ENCODE data around the gene KIF3C. TPM values are rescaled to one million over a fixed set of nuclear protein-coding genes. Genes with fewer than 3 reads are reported as not detected.

KIF3C gene
- total and polyA plus RNA-seq, 12 donors, result 2.8 to 22.8 (median 9.8) TPM

- TF ChIP-seq POLR2A (IDR thresholded peaks at IDR 0.05), result no peak
- TF ChIP-seq CTCF (IDR thresholded peaks at IDR 0.05), result no peak
- H3K4me3 ChIP-seq, result no peak overlapping the region
- H3K9me3 ChIP-seq (replicated peaks in 1 of 3), result no peaks in the 10 kb centered on the region
- DNase-seq, result no peak
- H3K27me3 ChIP-seq, result no peaks in the 10 kb centered on the region
- peaks cover 0 to 4% of the 10 kb centered on the region in 2 donors for H3K4me1 ChIP-seq (replicated peaks in 1 of 2)
- no peaks in the 10 kb centered on the region for H3K36me3 ChIP-seq (replicated peaks in 1 of 2)
- intact Hi-C loops (cut with DNase I), result loop anchor here in 1 of 2 donors (5.0 kb wide), 1 partner anchor 193 kb away; no protein-coding TSS in a partner anchor
- no peak overlapping the region for H3K27ac ChIP-seq
- 51 to 89% (median 86%) methylated on average over 6 to 21 of the region's 21 CpGs for WGBS, 4 donors
These were observed 28.0 kb downstream of the KIF3C start for GRCh38 chr2:25954199-25954752.

DNA sequence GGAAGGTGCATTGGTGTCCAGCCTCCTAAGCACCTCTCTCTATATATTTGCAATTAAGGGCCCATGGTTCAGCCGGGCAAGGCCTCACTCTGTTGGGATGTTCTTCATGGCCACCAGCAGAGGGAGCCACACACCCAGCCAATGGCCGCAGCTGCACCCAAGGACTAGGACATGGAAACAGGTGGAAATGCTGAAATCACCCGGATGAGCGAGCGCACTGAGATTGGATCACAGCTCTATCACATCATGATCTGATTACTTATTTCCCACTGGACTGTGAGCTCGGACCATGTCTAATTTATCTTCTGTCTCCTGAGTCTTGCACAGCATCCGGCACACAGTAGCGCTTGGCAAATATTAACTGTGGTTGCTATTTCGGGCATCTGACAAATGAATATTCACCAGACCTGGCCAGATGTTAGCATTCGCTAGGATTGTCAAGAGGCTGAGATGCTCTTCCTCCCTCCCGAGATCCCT is 31.2 kb downstream of the KIF3C start:
- peak; percentile 83 to 95 (median 89) for DNase-seq
- H3K4me3 ChIP-seq, result no peak overlapping the region
- peak overlapping the region in 2 of 5 donors; percentile 17 to 30 for H3K27ac ChIP-seq
- no peaks in the 10 kb centered on the region for H3K9me3 ChIP-seq (replicated peaks in 1 of 3)
- no peaks in the 10 kb centered on the region for H3K27me3 ChIP-seq
- TF ChIP-seq CTCF (IDR thresholded peaks at IDR 0.05) (peak; percentile 87 to 98 (median 94)), POLR2A (IDR thresholded peaks at IDR 0.05) (no peak)
- intact Hi-C loops (cut with DNase I), result loop anchor here in 1 of 2 donors (5.0 kb wide), 1 partner anchor 196 kb away; no protein-coding TSS in a partner anchor
- H3K36me3 ChIP-seq (replicated peaks in 1 of 2), result no peaks in the 10 kb centered on the region
- H3K4me1 ChIP-seq (replicated peaks in 1 of 2), result peaks cover 0 to 4% of the 10 kb centered on the region in 2 donors
- 11 to 23% (median 21%) methylated on average over 11 of the region's 11 CpGs for WGBS, 4 donors

- Histone ChIP-seq H3K4me3 (no peak overlapping the region), H3K36me3 (replicated peaks in 1 of 2) (no peaks in the 10 kb centered on the region), H3K9me3 (replicated peaks in 1 of 3) (no peaks in the 10 kb centered on the region), H3K27me3 (no peaks in the 10 kb centered on the region), H3K4me1 (replicated peaks in 1 of 2) (no peaks in the 10 kb centered on the region), H3K27ac (no peak overlapping the region)
- 80 to 89% (median 86%) methylated on average over 2 of the region's 2 CpGs for WGBS, 4 donors
- no peak for DNase-seq
- intact Hi-C loops (cut with DNase I), result no loop called here
- TF ChIP-seq POLR2A (IDR thresholded peaks at IDR 0.05) (no peak), CTCF (IDR thresholded peaks at IDR 0.05) (no peak)
These were observed 33.9 kb downstream of the KIF3C start for GRCh38 chr2:25948437-25948836.

DNA sequence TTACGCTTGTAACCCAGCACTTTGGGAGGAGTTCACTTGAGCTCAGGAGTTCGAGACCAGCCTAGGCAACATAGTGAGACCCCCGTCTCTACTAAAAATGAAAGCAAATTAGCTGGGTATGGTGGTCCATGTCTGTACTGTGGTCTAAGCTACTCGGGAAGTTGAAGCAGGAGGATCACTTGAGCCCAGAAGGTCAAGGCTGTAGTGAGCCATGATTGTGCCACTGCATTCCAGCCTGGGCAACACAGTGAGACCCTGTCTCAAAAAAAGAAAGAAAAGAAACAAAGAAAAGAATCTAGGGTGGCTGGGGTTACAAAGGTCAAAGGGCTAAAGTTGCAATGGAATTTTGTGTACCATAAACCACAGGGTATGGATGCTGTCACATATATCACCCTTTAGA is 41.3 kb downstream of the KIF3C start:
- intact Hi-C loops (cut with DNase I), result no loop called here
- TF ChIP-seq POLR2A (IDR thresholded peaks at IDR 0.05) (no peak), CTCF (IDR thresholded peaks at IDR 0.05) (no peak)
- H3K36me3 ChIP-seq (replicated peaks in 1 of 2), result no peaks in the 10 kb centered on the region
- peaks cover 0 to 4% of the 10 kb centered on the region in 2 donors for H3K4me1 ChIP-seq (replicated peaks in 1 of 2)
- no peak overlapping the region for H3K4me3 ChIP-seq
- 96 to 100% (median 98%) methylated on average over 3 to 4 of the region's 4 CpGs for WGBS, 4 donors
- DNase-seq, result no peak
- H3K9me3 ChIP-seq (replicated peaks in 1 of 3), result no peaks in the 10 kb centered on the region
- no peak overlapping the region for H3K27ac ChIP-seq
- no peaks in the 10 kb centered on the region for H3K27me3 ChIP-seq

Measured in adrenal gland (tissue), 12 donors.